ENCODE data around the gene CASK. TPM values are rescaled to one million over a fixed set of nuclear protein-coding genes. Genes with fewer than 3 reads are reported as not detected.

The CASK gene
- total and polyA plus RNA-seq, 2 donors from 2014 or later = 15.9 to 58.9 TPM

GRCh38 chrX:41542536-41542935, 380.8 kb downstream of the CASK start:
- Histone ChIP-seq H3K27ac (ENCODE audit: low read depth in 2 of 2, low read length in 2 of 2) (no peak overlapping the region), H3K4me3 (ENCODE audit: low read length in 3 of 3) (no peak overlapping the region), H3K36me3 (ENCODE audit: control insufficient read depth in 2 of 3, insufficient read depth in 3 of 3, low read length in 3 of 3) (no peaks in the 10 kb centered on the region), H3K4me1 (ENCODE audit: control insufficient read depth in 2 of 3, insufficient read depth in 2 of 3, low read depth in 1 of 3, low read length in 3 of 3) (no peaks in the 10 kb centered on the region), H3K27me3 (ENCODE audit: control insufficient read depth, insufficient read depth, low read length) (peaks cover 3% of the 10 kb centered on the region), H3K9ac (ENCODE audit: low read length in 3 of 3) (no peak overlapping the region), H3K9me3 (ENCODE audit: control insufficient read depth in 2 of 3, insufficient read depth in 1 of 3, low read length in 3 of 3) (no peaks in the 10 kb centered on the region)
- TF ChIP-seq CTCF (IDR thresholded peaks at IDR 0.05; ENCODE audit: borderline replicate concordance, extremely low read depth, insufficient read depth) = no peak
- no peak for FAIRE-seq
- intact Hi-C loops (cut with DNase I) = no loop called here
- DNase-seq = no peak

GRCh38 chrX:41542135-41542534, 381.2 kb downstream of the CASK start:
- intact Hi-C loops (cut with DNase I) = no loop called here
- Histone ChIP-seq H3K9ac (ENCODE audit: low read length in 3 of 3) (no peak overlapping the region), H3K36me3 (ENCODE audit: control insufficient read depth in 2 of 3, insufficient read depth in 3 of 3, low read length in 3 of 3) (no peaks in the 10 kb centered on the region), H3K4me3 (ENCODE audit: low read length in 3 of 3) (no peak overlapping the region), H3K27ac (ENCODE audit: low read depth in 2 of 2, low read length in 2 of 2) (no peak overlapping the region), H3K9me3 (ENCODE audit: control insufficient read depth in 2 of 3, insufficient read depth in 1 of 3, low read length in 3 of 3) (no peaks in the 10 kb centered on the region), H3K27me3 (ENCODE audit: control insufficient read depth, insufficient read depth, low read length) (peaks cover 3% of the 10 kb centered on the region), H3K4me1 (ENCODE audit: control insufficient read depth in 2 of 3, insufficient read depth in 2 of 3, low read depth in 1 of 3, low read length in 3 of 3) (no peaks in the 10 kb centered on the region)
- DNase-seq (no peak), FAIRE-seq (no peak)
- no peak for TF ChIP-seq CTCF (IDR thresholded peaks at IDR 0.05; ENCODE audit: borderline replicate concordance, extremely low read depth, insufficient read depth)

GRCh38 chrX:41541386-41541785, 382.0 kb downstream of the CASK start:
- Histone ChIP-seq H3K9ac (ENCODE audit: low read length in 3 of 3) (no peak overlapping the region), H3K4me3 (ENCODE audit: low read length in 3 of 3) (no peak overlapping the region), H3K4me1 (ENCODE audit: control insufficient read depth in 2 of 3, insufficient read depth in 2 of 3, low read depth in 1 of 3, low read length in 3 of 3) (no peaks in the 10 kb centered on the region), H3K27ac (ENCODE audit: low read depth in 2 of 2, low read length in 2 of 2) (no peak overlapping the region), H3K9me3 (ENCODE audit: control insufficient read depth in 2 of 3, insufficient read depth in 1 of 3, low read length in 3 of 3) (no peaks in the 10 kb centered on the region), H3K27me3 (ENCODE audit: control insufficient read depth, insufficient read depth, low read length) (peaks cover 3% of the 10 kb centered on the region), H3K36me3 (ENCODE audit: control insufficient read depth in 2 of 3, insufficient read depth in 3 of 3, low read length in 3 of 3) (no peaks in the 10 kb centered on the region)
- no peak for FAIRE-seq
- no peak for TF ChIP-seq CTCF (IDR thresholded peaks at IDR 0.05; ENCODE audit: borderline replicate concordance, extremely low read depth, insufficient read depth)
- intact Hi-C loops (cut with DNase I) = no loop called here
- no peak for DNase-seq

- Histone ChIP-seq H3K27me3 (ENCODE audit: control insufficient read depth, insufficient read depth, low read length) (peaks cover 3% of the 10 kb centered on the region), H3K4me1 (ENCODE audit: control insufficient read depth in 2 of 3, insufficient read depth in 2 of 3, low read depth in 1 of 3, low read length in 3 of 3) (no peaks in the 10 kb centered on the region), H3K4me3 (ENCODE audit: low read length in 3 of 3) (no peak overlapping the region), H3K9ac (ENCODE audit: low read length in 3 of 3) (no peak overlapping the region), H3K9me3 (ENCODE audit: control insufficient read depth in 2 of 3, insufficient read depth in 1 of 3, low read length in 3 of 3) (no peaks in the 10 kb centered on the region), H3K27ac (ENCODE audit: low read depth in 2 of 2, low read length in 2 of 2) (no peak overlapping the region), H3K36me3 (ENCODE audit: control insufficient read depth in 2 of 3, insufficient read depth in 3 of 3, low read length in 3 of 3) (no peaks in the 10 kb centered on the region)
- FAIRE-seq (no peak), DNase-seq (no peak)
- intact Hi-C loops (cut with DNase I) = no loop called here
- no peak for TF ChIP-seq CTCF (IDR thresholded peaks at IDR 0.05; ENCODE audit: borderline replicate concordance, extremely low read depth, insufficient read depth)
Measured at GRCh38 chrX:41538707-41539106, 384.6 kb downstream of the CASK start.

All from kidney (tissue), 14 donors.